H1 (cell line): ENCODE measurements around the gene KCND3. TPM values are rescaled to one million over a fixed set of nuclear protein-coding genes. Genes with fewer than 3 reads are reported as not detected.

ENCODE experiments used
- CTCF ChIA-PET: fragments of 300-600 bp; sonication (Branson Sonifier 250); formaldehyde crosslinking; loops from one replicate; lab custom pipeline; 2021; ENCODE audit not compliant: partially characterized antibody; lab: Charles Lee
- POLR2A ChIA-PET: fragments of 300-600 bp; sonication (Branson Sonifier 250); formaldehyde crosslinking; loops from one replicate; lab custom pipeline; 2021; ENCODE audit warnings: inconsistent platforms; ENCODE audit not compliant: partially characterized antibody; lab: Charles Lee
- DNase-seq, 2 experiments: peaks; one replicate each; pipeline versions ENCODE4 v3.0.0 to v3.0.0-alpha.2; 2010 to 2022; ENCODE audit warnings: low spot score in 2 of 2, low read depth in 1 of 2, mixed read lengths in 1 of 2
- FAIRE-seq: peaks from 2 replicates; lab custom pipeline; 2011; peaks lifted over from hg19 to GRCh38; lab: Jason Lieb, UNC
- H2AFZ ChIP-seq: 2 replicates; pipeline ENCODE4 v1.8.1; 2012; ENCODE audit warnings: low read length, inconsistent platforms
- H2AK5ac ChIP-seq: 2 replicates; pipeline ENCODE4 v1.6.1; 2013; ENCODE audit warnings: low read depth, low read length
- H2BK120ac ChIP-seq: replicated peaks from 2 replicates; pipeline ENCODE3; 2013; ENCODE audit warnings: low read depth, low read length, inconsistent platforms
- H2BK12ac ChIP-seq: 2 replicates; pipeline ENCODE4 v1.6.1; 2013; ENCODE audit warnings: low read depth, low read length
- H2BK15ac ChIP-seq: 2 replicates; pipeline ENCODE4 v1.6.1; 2013; ENCODE audit warnings: low read length
- H2BK20ac ChIP-seq: 2 replicates; pipeline ENCODE4 v1.6.1; 2013; ENCODE audit warnings: low read length
- H2BK5ac ChIP-seq: 2 replicates; pipeline ENCODE4 v1.6.1; 2013; ENCODE audit warnings: low read depth, low read length
- H3K14ac ChIP-seq: 2 replicates; pipeline ENCODE4 v1.6.1; 2013; ENCODE audit warnings: inconsistent platforms; ENCODE audit not compliant: insufficient read length
- H3K18ac ChIP-seq: 2 replicates; pipeline ENCODE4 v1.6.1; 2013; ENCODE audit warnings: low read length; ENCODE audit errors: extremely low read depth
- H3K23ac ChIP-seq: 2 replicates; pipeline ENCODE4 v1.6.1; 2013; ENCODE audit warnings: inconsistent platforms; ENCODE audit not compliant: insufficient read length
- H3K23me2 ChIP-seq: 2 replicates; pipeline ENCODE4 v1.6.1; 2013; ENCODE audit warnings: low read depth, low read length
- H3K27ac ChIP-seq: 2 replicates; pipeline ENCODE4 v1.6.1; 2011; ENCODE audit warnings: low read depth, low read length, inconsistent platforms
- H3K27me3 ChIP-seq, 4 experiments: replicated peaks in 1 of 4; 1 replicate in 1 of 4; 2 replicates in 3 of 4; pipeline versions ENCODE4 v1.6.1 to v1.8.1; 2011 to 2013; ENCODE audit warnings: low read length in 3 of 4, mild to moderate bottlenecking in 3 of 4, inconsistent platforms in 2 of 4, mixed read lengths in 2 of 4, moderate library complexity in 1 of 4; ENCODE audit not compliant: control insufficient read depth in 3 of 4, insufficient read depth in 3 of 4; ENCODE audit errors: extremely low read depth in 1 of 4
- H3K36me3 ChIP-seq, 4 experiments: 2 replicates each; pipeline versions ENCODE4 v1.6.1 to v1.8.1; 2011 to 2013; ENCODE audit warnings: mild to moderate bottlenecking in 4 of 4, low read length in 3 of 4, moderate library complexity in 2 of 4, control low read depth in 1 of 4, inconsistent platforms in 1 of 4; ENCODE audit not compliant: insufficient read depth in 4 of 4, control insufficient read depth in 2 of 4
- H3K4ac ChIP-seq: replicated peaks from 2 replicates; pipeline ENCODE3; 2013; ENCODE audit warnings: low read length, low read depth, mixed read lengths, inconsistent platforms; ENCODE audit not compliant: insufficient read length
- H3K4me1 ChIP-seq, 4 experiments: replicated peaks in 1 of 4; 1 replicate in 1 of 4; 2 replicates in 3 of 4; pipeline versions ENCODE4 v1.6.1 to v1.8.1; 2011 to 2013; ENCODE audit warnings: low read length in 3 of 4, inconsistent platforms in 2 of 4, mixed read lengths in 1 of 4; ENCODE audit not compliant: insufficient read depth in 4 of 4, control insufficient read depth in 3 of 4
- H3K4me2 ChIP-seq, 2 experiments: 2 replicates each; pipeline versions ENCODE4 v1.6.1 to v1.8.1; 2011 to 2013; ENCODE audit warnings: low read depth in 2 of 2, low read length in 2 of 2, control low read depth in 1 of 2, inconsistent platforms in 1 of 2, mild to moderate bottlenecking in 1 of 2; ENCODE audit not compliant: insufficient read depth in 1 of 2
- H3K4me3 ChIP-seq, 4 experiments: fragments of 200-600, 300-600 bp in 1 of 4; sonication (generic), shearing (Covaris generic), sonication (Bioruptor Twin) in 1 of 4; 2 replicates each; pipeline versions ENCODE4 v1.5.1 to v1.8.1; 2011 to 2016; ENCODE audit warnings: low read length in 4 of 4, low read depth in 3 of 4, control low read depth in 2 of 4, inconsistent platforms in 2 of 4, mild to moderate bottlenecking in 2 of 4, mixed read lengths in 1 of 4, moderate library complexity in 1 of 4; ENCODE audit not compliant: insufficient read depth in 2 of 4; ENCODE audit errors: extremely low read depth in 1 of 4
- H3K56ac ChIP-seq: replicated peaks from 2 replicates; pipeline ENCODE3; 2013; ENCODE audit warnings: low read depth, mild to moderate bottlenecking, mixed read lengths, low read length, inconsistent platforms; ENCODE audit not compliant: insufficient read length
- H3K79me1 ChIP-seq: 2 replicates; pipeline ENCODE4 v1.6.1; 2013; ENCODE audit warnings: low read depth, low read length, control low read depth
- H3K79me2 ChIP-seq, 2 experiments: 2 replicates each; pipeline versions ENCODE4 v1.6.1 to v1.8.1; 2012 to 2013; ENCODE audit warnings: low read length in 2 of 2, mild to moderate bottlenecking in 2 of 2, inconsistent platforms in 1 of 2; ENCODE audit not compliant: insufficient read depth in 2 of 2, control insufficient read depth in 1 of 2
- H3K9ac ChIP-seq, 4 experiments: replicated peaks in 1 of 4; 1 replicate in 1 of 4; 2 replicates in 3 of 4; pipeline versions ENCODE4 v1.6.1 to v1.8.1; 2011 to 2013; ENCODE audit warnings: low read depth in 3 of 4, low read length in 3 of 4, control low read depth in 2 of 4, mild to moderate bottlenecking in 2 of 4, moderate library complexity in 2 of 4, inconsistent platforms in 1 of 4; ENCODE audit errors: extremely low read depth in 1 of 4
- H3K9me3 ChIP-seq, 2 experiments: 2 replicates each; pipeline versions ENCODE4 v1.6.1 to v1.8.1; 2012 to 2013; ENCODE audit warnings: mild to moderate bottlenecking in 2 of 2, moderate library complexity in 2 of 2, control low read depth in 1 of 2, inconsistent platforms in 1 of 2, low read depth in 1 of 2, low read length in 1 of 2, mixed read lengths in 1 of 2; ENCODE audit not compliant: insufficient read depth in 2 of 2
- H4K20me1 ChIP-seq, 2 experiments: replicated peaks in 1 of 2; 2 replicates each; pipeline versions ENCODE3 to v1.8.1; 2011 to 2013; ENCODE audit warnings: inconsistent platforms in 2 of 2, low read length in 2 of 2, mild to moderate bottlenecking in 1 of 2; ENCODE audit not compliant: insufficient read depth in 2 of 2, control insufficient read depth in 1 of 2
- H4K5ac ChIP-seq: 2 replicates; pipeline ENCODE4 v1.6.1; 2013; ENCODE audit warnings: low read length, low read depth, mixed read lengths, inconsistent platforms; ENCODE audit not compliant: insufficient read length
- H4K8ac ChIP-seq: 2 replicates; pipeline ENCODE4 v1.8.0; 2013; ENCODE audit warnings: mild to moderate bottlenecking, moderate library complexity, low read length, inconsistent platforms; ENCODE audit not compliant: insufficient read depth; ENCODE audit errors: extremely low read depth
- H4K91ac ChIP-seq: replicated peaks from 2 replicates; pipeline ENCODE3; 2013; ENCODE audit warnings: low read length, mixed read lengths, inconsistent platforms; ENCODE audit not compliant: insufficient read length
- CBX5 ChIP-seq: fragments of 300-800, 300-1000 bp; sonication (generic); IDR thresholded peaks from 2 replicates; pipeline ENCODE4 v1.7.1; 2016; ENCODE audit warnings: antibody characterized with exemption, low read length, low read depth
- CBX8 ChIP-seq: fragments of 300-800, 300-1000 bp; sonication (generic); IDR thresholded peaks from 2 replicates; pipeline ENCODE4 v1.7.1; 2016; ENCODE audit warnings: low read depth, low read length, borderline replicate concordance
- CREB1 ChIP-seq: IDR thresholded peaks from 2 replicates; pipeline ENCODE4 v1.6.1; 2012; ENCODE audit warnings: inconsistent platforms
- EP300 ChIP-seq, 2 experiments: IDR thresholded peaks; 1 replicate in 1 of 2; 2 replicates in 1 of 2; pipeline ENCODE4 v1.6.1; 2011 to 2012; ENCODE audit warnings: low read depth in 2 of 2, low read length in 2 of 2, mild to moderate bottlenecking in 2 of 2, borderline replicate concordance in 1 of 2, inconsistent platforms in 1 of 2, moderate library complexity in 1 of 2
- KDM1A ChIP-seq: fragments of 200-600, 300-600 bp; sonication (generic); IDR thresholded peaks from 2 replicates; pipeline ENCODE4 v1.7.1; 2016; ENCODE audit warnings: mild to moderate bottlenecking, low read length, borderline replicate concordance
- RXRA ChIP-seq: IDR thresholded peaks from 2 replicates; pipeline ENCODE4 v1.6.1; 2011; ENCODE audit warnings: low read depth, mild to moderate bottlenecking, low read length, moderate library complexity; ENCODE audit not compliant: insufficient read depth
- SP1 ChIP-seq: IDR thresholded peaks from 2 replicates; pipeline ENCODE4 v1.6.1; 2011; ENCODE audit warnings: low read depth, low read length
- TAF1 ChIP-seq: IDR thresholded peaks from 2 replicates; pipeline ENCODE4 v1.6.1; 2011; ENCODE audit warnings: mild to moderate bottlenecking, low read depth, low read length
- TBP ChIP-seq: IDR thresholded peaks from 2 replicates; pipeline ENCODE4 v1.6.1; 2011; ENCODE audit warnings: low read depth, low read length, improper control_type of control experiment
- YY1 ChIP-seq: IDR thresholded peaks from 2 replicates; pipeline ENCODE4 v1.6.1; 2011; ENCODE audit warnings: low read depth, mild to moderate bottlenecking, low read length
- WGBS, 2 experiments: shearing (Covaris generic) in 1 of 2; methylation state at CpG; one replicate each; pipeline versions ENCODE4 v1.1.6 to v1.1.7; 2013 to 2015; ENCODE audit warnings: low lambda C conversion rate in 2 of 2, mixed read lengths in 2 of 2, inconsistent platforms in 1 of 2, low coverage in 1 of 2, missing lambda C conversion rate in 1 of 2; ENCODE audit not compliant: insufficient replicate concordance in 2 of 2, insufficient coverage in 1 of 2, insufficient read length in 1 of 2; ENCODE audit errors: extremely low coverage in 1 of 2, missing lambda C conversion rate in 1 of 2; 5-methylcytosine and 5-hydroxymethylcytosine counted together
- polyA plus RNA-seq, 7 experiments: library from polyadenylated mRNA; depleted of rRNA in 3 of 7; stranded (reverse) in 5 of 7; unstranded in 2 of 7; fragments of >200 nt in 5 of 7; fragments of 200-250 nt in 2 of 7; gene quantifications; 1 replicate in 5 of 7; 2 replicates in 1 of 7; 4 replicates in 1 of 7; pipeline versions ENCODE4 v1.2.1 to v1.2.3, GENCODE V29; 2011 to 2013; ENCODE audit warnings: missing spikeins in 2 of 7, mixed read lengths in 2 of 7
- total RNA-seq: library from RNA; stranded (reverse); fragmentation: NEBNext Ultra II Directional; extraction: Animal tissue kit (Norgen Biotek cat#: 25700); gene quantifications from 2 replicates; pipeline ENCODE4 v1.2.1, GENCODE V29; 2021
- TF ChIP-seq, protein P1 (sequence below): IDR thresholded peaks from 2 replicates; pipeline ENCODE4 v1.6.1; 2011; ENCODE audit warnings: low read depth, mild to moderate bottlenecking, low read length; ENCODE audit not compliant: insufficient read depth
- TF ChIP-seq, protein P2 (sequence below): IDR thresholded peaks from 2 replicates; pipeline ENCODE4 v1.6.1; 2012; ENCODE audit warnings: low read length, inconsistent platforms

KCND3 gene
- total and polyA plus RNA-seq, 2 of the 8 experiments (the other 6 are each of a cell fraction or from before 2014, with no cell fraction given), result 0.14 to 0.48 TPM

DNA sequence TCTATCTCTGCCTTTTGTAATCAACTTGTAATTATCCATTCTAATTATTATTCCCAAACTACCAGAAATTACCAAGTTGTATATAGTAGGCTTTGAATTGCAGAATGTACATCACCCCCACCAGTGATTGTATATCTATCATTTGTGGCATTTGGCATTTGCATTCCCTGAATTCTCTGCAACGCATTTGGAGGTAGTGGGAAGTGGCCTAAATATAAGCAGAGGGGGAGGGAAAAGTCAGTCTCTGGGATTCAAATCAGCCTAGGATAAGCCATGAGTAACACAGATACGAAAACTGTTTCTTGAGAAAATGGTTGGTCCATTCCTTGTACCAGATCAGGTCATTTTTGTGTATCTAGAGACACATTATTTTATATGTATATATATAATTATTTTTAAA lies 213.1 kb downstream of the KCND3 start:
- H3K79me2 ChIP-seq, result no peaks in the 10 kb centered on the region
- peak overlapping the region; percentile 20; the same call in 1 of the 2 replicates for H2BK5ac ChIP-seq
- H3K9ac ChIP-seq, result no peak overlapping the region
- no peak overlapping the region for H2BK12ac ChIP-seq
- peaks cover 4% of the 10 kb centered on the region; the same call in 1 of the 2 replicates for H3K23me2 ChIP-seq
- no peak overlapping the region for H3K4ac ChIP-seq
- no peak overlapping the region for H2AK5ac ChIP-seq
- ChIA-PET POLR2A (interaction anchor here (0.9 kb wide), 1 partner anchor 15 kb away, joined by 3 read pairs; no protein-coding TSS in a partner anchor), CTCF (no interaction called here)
- no peak overlapping the region for H2BK15ac ChIP-seq
- H3K14ac ChIP-seq, result no peak overlapping the region
- no peaks in the 10 kb centered on the region for H3K36me3 ChIP-seq
- no peaks in the 10 kb centered on the region for H4K20me1 ChIP-seq
- no peak overlapping the region for H3K23ac ChIP-seq
- H3K4me1 ChIP-seq, result peaks cover 0 to 3% (median 3%) of the 10 kb centered on the region in 4 experiments; a peak in 3 of 7 replicates
- FAIRE-seq (no peak), DNase-seq (no peak)
- no peak overlapping the region for H4K91ac ChIP-seq
- no peak overlapping the region for H4K8ac ChIP-seq
- no peak overlapping the region for H3K56ac ChIP-seq
- WGBS, 2 experiments, result 71% methylated on average over 2 of the region's 2 CpGs; no CpG with 5 or more reads in 1 of the 2 experiments
- H2BK120ac ChIP-seq, result no peak overlapping the region
- H3K18ac ChIP-seq, result no peak overlapping the region
- H2BK20ac ChIP-seq, result no peak overlapping the region
- H3K27ac ChIP-seq, result no peak overlapping the region
- no peak overlapping the region for H3K4me2 ChIP-seq
- no peaks in the 10 kb centered on the region for H3K79me1 ChIP-seq
- H3K27me3 ChIP-seq, result no peaks in the 10 kb centered on the region
- no peak overlapping the region for H4K5ac ChIP-seq
- no peaks in the 10 kb centered on the region for H3K9me3 ChIP-seq
- H2AFZ ChIP-seq, result no peak overlapping the region
- H3K4me3 ChIP-seq, result no peak overlapping the region
- TF ChIP-seq TBP (no peak), KDM1A (no peak), CBX8 (no peak), TAF1 (no peak), EP300 (IDR thresholded peaks at IDR 0.05; ENCODE audit: borderline replicate concordance in 1 of 2, low read depth in 2 of 2, low read length in 2 of 2) (no peak), SP1 (no peak), RXRA (no peak), CREB1 (no peak), YY1 (no peak), CBX5 (no peak)
- TF ChIP-seq, protein P1, sequence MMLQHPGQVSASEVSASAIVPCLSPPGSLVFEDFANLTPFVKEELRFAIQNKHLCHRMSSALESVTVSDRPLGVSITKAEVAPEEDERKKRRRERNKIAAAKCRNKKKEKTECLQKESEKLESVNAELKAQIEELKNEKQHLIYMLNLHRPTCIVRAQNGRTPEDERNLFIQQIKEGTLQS, result no peak
- TF ChIP-seq, protein P2, sequence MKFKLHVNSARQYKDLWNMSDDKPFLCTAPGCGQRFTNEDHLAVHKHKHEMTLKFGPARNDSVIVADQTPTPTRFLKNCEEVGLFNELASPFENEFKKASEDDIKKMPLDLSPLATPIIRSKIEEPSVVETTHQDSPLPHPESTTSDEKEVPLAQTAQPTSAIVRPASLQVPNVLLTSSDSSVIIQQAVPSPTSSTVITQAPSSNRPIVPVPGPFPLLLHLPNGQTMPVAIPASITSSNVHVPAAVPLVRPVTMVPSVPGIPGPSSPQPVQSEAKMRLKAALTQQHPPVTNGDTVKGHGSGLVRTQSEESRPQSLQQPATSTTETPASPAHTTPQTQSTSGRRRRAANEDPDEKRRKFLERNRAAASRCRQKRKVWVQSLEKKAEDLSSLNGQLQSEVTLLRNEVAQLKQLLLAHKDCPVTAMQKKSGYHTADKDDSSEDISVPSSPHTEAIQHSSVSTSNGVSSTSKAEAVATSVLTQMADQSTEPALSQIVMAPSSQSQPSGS, result no peak
